ENCODE measurements around the gene RHOA. TPM values are rescaled to one million over a fixed set of nuclear protein-coding genes. Genes with fewer than 3 reads are reported as not detected.

The RHOA gene
- total RNA-seq, 1 experiment from 2014 or later, result 497 TPM

Other genes starting within 250 kb of the RHOA start
- 32.8 TPM for gene CCDC71, start 245.6 kb downstream of the RHOA start, total RNA-seq (2021; ENCODE audit: unreplicated experiment)
- 10.4 TPM for gene KLHDC8B, start 240.4 kb downstream of the RHOA start, total RNA-seq (2021; ENCODE audit: unreplicated experiment)
- gene C3orf62, start 134.7 kb downstream of the RHOA start, total RNA-seq (2021; ENCODE audit: unreplicated experiment), result 5.9 TPM
- 31.7 TPM for gene USP4, start 71.9 kb downstream of the RHOA start, total RNA-seq (2021; ENCODE audit: unreplicated experiment)
- gene GPX1, start 53.6 kb downstream of the RHOA start, total RNA-seq (2021; ENCODE audit: unreplicated experiment), result 330 TPM
- 11.9 TPM for gene TCTA, start 447 bp upstream of the RHOA start, total RNA-seq (2021; ENCODE audit: unreplicated experiment)
- 4.8 TPM for gene AMT, start 10.5 kb upstream of the RHOA start, total RNA-seq (2021; ENCODE audit: unreplicated experiment)
- 11.3 TPM for gene NICN1, start 17.3 kb upstream of the RHOA start, total RNA-seq (2021; ENCODE audit: unreplicated experiment)
- 99.9 TPM for gene DAG1, start 58.3 kb upstream of the RHOA start, total RNA-seq (2021; ENCODE audit: unreplicated experiment)
- gene BSN, start 142.5 kb upstream of the RHOA start, total RNA-seq (2021; ENCODE audit: unreplicated experiment), result 1.5 TPM